K562 (cell line): ENCODE measurements around the gene LZTR1. TPM values are rescaled to one million over a fixed set of nuclear protein-coding genes. Genes with fewer than 3 reads are reported as not detected.

Experiments
- ID3 ChIP-seq, 2 experiments: fragments of 250-450 bp in 1 of 2; fragments of 450-650 bp in 1 of 2; sonication (Bioruptor Pico) in 1 of 2; IDR thresholded peaks; 2 replicates each; pipeline versions ENCODE4 v1.6.1 to v1.8.0; 2016 to 2021; ENCODE audit warnings: mild to moderate bottlenecking in 2 of 2, moderate library complexity in 2 of 2, missing compliant biosample characterization in 1 of 2, missing genetic modification characterization in 1 of 2
- KLF13 ChIP-seq: fragments of 450-650 bp; IDR thresholded peaks from 2 replicates; pipeline ENCODE4 v1.6.1; 2016; ENCODE audit warnings: missing genetic modification characterization, low read depth, mild to moderate bottlenecking, missing compliant biosample characterization, moderate library complexity, borderline replicate concordance
- KLF6 ChIP-seq: fragments of 250-450 bp; sonication (Bioruptor Pico); IDR thresholded peaks from 2 replicates; pipeline ENCODE4 v1.4.0; 2020; ENCODE audit warnings: mild to moderate bottlenecking, moderate library complexity, borderline replicate concordance
- PCBP1 ChIP-seq: fragments of 200-400 bp; formaldehyde crosslinking; IDR thresholded peaks from 2 replicates; pipeline ENCODE4 v1.6.1; 2018; ENCODE audit warnings: mild to moderate bottlenecking, low read depth, low read length; ENCODE audit not compliant: poor library complexity, severe bottlenecking
- POLR2AphosphoS2 ChIP-seq: IDR thresholded peaks from 2 replicates; pipeline ENCODE4 v1.6.1; 2012; ENCODE audit warnings: low read length, improper control_type of control experiment
- PRMT5 ChIP-seq: sonication (generic); formaldehyde crosslinking; IDR thresholded peaks from 2 replicates; pipeline ENCODE4 v1.5.0; 2020; ENCODE audit warnings: missing genetic modification reagents
- RFX5 ChIP-seq: IDR thresholded peaks from 2 replicates; pipeline ENCODE4 v1.6.1; 2011; ENCODE audit warnings: low read depth, mild to moderate bottlenecking, improper control_type of control experiment, low read length
- SMAD2 ChIP-seq: fragments of 150-350 bp; IDR thresholded peaks from 2 replicates; pipeline ENCODE4 v1.6.1; 2014; ENCODE audit warnings: low read depth, mild to moderate bottlenecking, low read length
- TCF15 ChIP-seq: fragments of 250-450 bp; sonication (Bioruptor Pico); IDR thresholded peaks from 2 replicates; pipeline ENCODE4 v1.8.0; 2022; ENCODE audit warnings: moderate library complexity, mild to moderate bottlenecking, inconsistent platforms
- THRAP3 ChIP-seq: fragments of 450-650 bp; IDR thresholded peaks from 2 replicates; pipeline ENCODE4 v1.6.1; 2016; ENCODE audit warnings: mild to moderate bottlenecking, inconsistent platforms, borderline replicate concordance
- TSC22D4 ChIP-seq: fragments of 450-650 bp; IDR thresholded peaks from 2 replicates; pipeline ENCODE4 v1.6.1; 2016; ENCODE audit warnings: missing genetic modification characterization, missing biosample characterization, control low read depth
- ZEB2 ChIP-seq: fragments of 450-650 bp; IDR thresholded peaks from 2 replicates; pipeline ENCODE4 v1.6.1; 2016
- ZHX1 ChIP-seq: fragments of 150-350 bp; conservative IDR thresholded peaks from 2 replicates; pipeline ENCODE4 v1.6.1; 2014; ENCODE audit warnings: low read length
- ZMIZ1 ChIP-seq, 2 experiments: fragments of 150-350 bp in 1 of 2; IDR thresholded peaks; 2 replicates each; pipeline ENCODE4 v1.6.1; 2012 to 2016; ENCODE audit warnings: low read depth in 2 of 2, low read length in 2 of 2, mild to moderate bottlenecking in 1 of 2, moderate library complexity in 1 of 2
- ZNF347 ChIP-seq: fragments of 450-650 bp; formaldehyde crosslinking; IDR thresholded peaks from 2 replicates; pipeline ENCODE4 v1.4.0; 2020; ENCODE audit warnings: low read depth, mild to moderate bottlenecking, moderate library complexity
- ZNF551 ChIP-seq: fragments of 250-450 bp; sonication (Bioruptor Pico); IDR thresholded peaks from 2 replicates; pipeline ENCODE4 v1.5.0; 2021; ENCODE audit warnings: mild to moderate bottlenecking, moderate library complexity
- ZNF561 ChIP-seq: fragments of 450-650 bp; formaldehyde crosslinking; conservative IDR thresholded peaks from 2 replicates; pipeline ENCODE4 v1.4.0; 2020; ENCODE audit warnings: mild to moderate bottlenecking, moderate library complexity
- polyA plus RNA-seq, 8 experiments: library from polyadenylated mRNA; depleted of rRNA in 4 of 8; stranded (reverse) in 5 of 8; unstranded in 3 of 8; fragments of >200 nt; fragmentation: Nextera tagmentation in 2 of 8; fragmentation: Illumina TruSeq in 1 of 8; extraction: Ambion mirVana in 2 of 8; extraction: Trizol in 1 of 8; gene quantifications; 2 replicates each; pipeline versions ENCODE4 v1.2.1 to v1.2.3, GENCODE V29; 2011 to 2014; ENCODE audit warnings: inconsistent platforms in 1 of 8, missing spikeins in 1 of 8
- total RNA-seq, 7 experiments: library from RNA; depleted of rRNA in 6 of 7; stranded (reverse); fragments of >200 nt in 6 of 7; fragmentation: Illumina TruSeq in 2 of 7; extraction: Trizol in 2 of 7; gene quantifications; 2 replicates each; pipeline versions ENCODE4 v1.2.1 to v1.2.3, GENCODE V29; 2011 to 2021; ENCODE audit warnings: low replicate concordance in 1 of 7
- TF ChIP-seq, protein P1 (sequence below): fragments of 200-800 bp; sonication (Bioruptor generic); IDR thresholded peaks from 2 replicates; pipeline ENCODE4 v1.6.1; 2017; ENCODE audit warnings: missing genetic modification characterization, missing compliant biosample characterization

Gene LZTR1
- total and polyA plus RNA-seq, 9 of the 15 experiments (the other 6 are each of a cell fraction or from before 2014, with no cell fraction given): 2.2 to 135 (median 63.0) TPM

DNA sequence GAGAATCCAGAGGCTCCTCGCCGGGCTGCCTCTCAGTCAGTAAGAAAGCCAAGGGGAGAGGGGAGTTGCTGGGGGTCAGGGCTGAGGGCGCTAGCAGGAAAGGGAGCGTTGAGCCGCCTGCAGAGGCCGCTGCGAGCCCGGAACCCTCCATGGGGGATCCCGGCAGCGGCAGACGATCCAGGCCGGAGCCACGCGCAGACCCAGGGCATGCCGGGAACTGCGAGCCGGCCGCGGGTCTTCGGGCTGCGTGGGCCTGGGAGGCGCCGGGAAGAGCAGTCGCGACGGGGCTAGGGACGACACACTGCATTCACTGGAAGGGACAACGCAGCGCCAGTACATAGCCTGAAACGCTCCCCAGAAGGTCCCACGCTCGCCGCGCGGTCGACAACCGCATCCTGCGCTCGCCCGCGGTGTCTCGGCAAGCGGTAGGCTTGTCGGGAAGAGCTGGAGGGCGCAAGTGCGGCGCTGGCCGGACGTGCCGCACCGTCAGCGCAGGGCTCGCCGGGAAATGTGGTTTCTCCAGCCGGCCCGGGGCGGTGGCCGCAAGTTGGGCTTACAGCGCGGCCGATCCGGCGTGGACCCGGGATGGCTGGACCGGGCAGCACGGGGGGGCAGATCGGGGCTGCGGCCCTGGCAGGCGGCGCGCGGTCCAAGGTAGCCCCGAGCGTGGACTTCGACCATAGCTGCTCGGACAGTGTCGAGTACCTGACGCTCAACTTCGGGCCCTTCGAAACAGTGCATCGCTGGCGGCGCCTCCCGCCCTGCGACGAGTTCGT is at the start of gene LZTR1 (continued):
- TF ChIP-seq ZHX1 (peak; percentile 89; the same call in 1 of the 2 replicates), POLR2AphosphoS2 (peak; percentile 98), ZNF561 (0 out of 2 replicates have a peak, but pooled peaks have one; percentile 71), KLF13 (tag) (peak; percentile 96), TSC22D4 (tag) (no peak), THRAP3 (no peak), PRMT5 (CRISPR knock-in tag) (no peak), ZMIZ1 (IDR thresholded peaks at IDR 0.05; ENCODE audit: low read depth in 2 of 2, low read length in 2 of 2) (peak; percentile 48 to 81; a peak in 2 of 4 replicates), ID3 (CRISPR knock-in tag; IDR thresholded peaks at IDR 0.05) (no peak), ID3 (tag; IDR thresholded peaks at IDR 0.05) (peak; percentile 100), TCF15 (CRISPR knock-in tag) (peak; percentile 92), KLF6 (CRISPR knock-in tag) (peak; percentile 95), ZNF347 (CRISPR knock-in tag) (no peak; the same call in none of the 2 replicates), SMAD2 (peak; percentile 95), ZNF551 (CRISPR knock-in tag) (no peak), PCBP1 (no peak), RFX5 (peak; percentile 61), ZEB2 (no peak)
- TF ChIP-seq, protein P1, sequence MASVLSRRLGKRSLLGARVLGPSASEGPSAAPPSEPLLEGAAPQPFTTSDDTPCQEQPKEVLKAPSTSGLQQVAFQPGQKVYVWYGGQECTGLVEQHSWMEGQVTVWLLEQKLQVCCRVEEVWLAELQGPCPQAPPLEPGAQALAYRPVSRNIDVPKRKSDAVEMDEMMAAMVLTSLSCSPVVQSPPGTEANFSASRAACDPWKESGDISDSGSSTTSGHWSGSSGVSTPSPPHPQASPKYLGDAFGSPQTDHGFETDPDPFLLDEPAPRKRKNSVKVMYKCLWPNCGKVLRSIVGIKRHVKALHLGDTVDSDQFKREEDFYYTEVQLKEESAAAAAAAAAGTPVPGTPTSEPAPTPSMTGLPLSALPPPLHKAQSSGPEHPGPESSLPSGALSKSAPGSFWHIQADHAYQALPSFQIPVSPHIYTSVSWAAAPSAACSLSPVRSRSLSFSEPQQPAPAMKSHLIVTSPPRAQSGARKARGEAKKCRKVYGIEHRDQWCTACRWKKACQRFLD (CRISPR knock-in tag): no peak
